ENCODE data around the gene ACAD8. TPM values are rescaled to one million over a fixed set of nuclear protein-coding genes. Genes with fewer than 3 reads are reported as not detected.
A peak's percentile ranks its signal among the peaks of the same experiment; 100 is the strongest.
"Not testable (repeated sequence)": the region's sequence is repeated elsewhere in the genome, so short reads cannot be mapped to it uniquely, and the experiment has no call there.

The ACAD8 gene
- total and polyA plus RNA-seq, 3 experiments from 2014 or later, result 20.9 to 28.2 (median 27.1) TPM

GRCh38 chr11:134276396-134277182, 23.2 kb downstream of the ACAD8 start:
- no peaks in the 10 kb centered on the region for H3K36me3 ChIP-seq (ENCODE audit: insufficient read depth, low read length)
- H3K27me3 Mint-ChIP-seq, result peaks cover 8 to 21% of the 10 kb centered on the region in 2 donors
- H3K9me3 ChIP-seq (ENCODE audit: low read length), result no peaks in the 10 kb centered on the region
- peak overlapping the region in 3 of 8 donors; percentile 81 to 95 (median 90) for H3K27ac Mint-ChIP-seq
- no peak overlapping the region for H3K27ac ChIP-seq (ENCODE audit: low read depth, low read length)
- H3K4me1 ChIP-seq (ENCODE audit: insufficient read depth, low read length), result peaks cover 31% of the 10 kb centered on the region
- no peak for DNase-seq
- peaks cover 31 to 48% (median 45%) of the 10 kb centered on the region in 3 donors for H3K4me1 Mint-ChIP-seq
- H3K9me3 Mint-ChIP-seq, result peaks cover 0 to 4% (median 0%) of the 10 kb centered on the region in 5 donors
- peak overlapping the region; percentile 83 for H3K4me3 ChIP-seq (ENCODE audit: low read length)
- ChIA-PET CTCF (interaction anchor here (0.9 to 5.5 kb wide), 15 partner anchors 9 to 349 kb away, joined by 3 to 58 read pairs (median 5); partner anchors contain the start of genes ACAD8, NCAPD3 and VPS26B), POLR2A (interaction anchor here (1.4 to 2.9 kb wide), 2 partner anchors 23 to 52 kb away, joined by 4 to 11 read pairs; partner anchors contain the start of genes ACAD8, NCAPD3, THYN1 and VPS26B)
- peaks cover 0 to 10% (median 0%) of the 10 kb centered on the region in 3 donors for H3K36me3 Mint-ChIP-seq
- H3K27me3 ChIP-seq (ENCODE audit: insufficient read depth, low read length, poor library complexity, severe bottlenecking), result no peaks in the 10 kb centered on the region
- H3K4me3 Mint-ChIP-seq, result peak overlapping the region; percentile 87 to 98 (median 94)

DNA sequence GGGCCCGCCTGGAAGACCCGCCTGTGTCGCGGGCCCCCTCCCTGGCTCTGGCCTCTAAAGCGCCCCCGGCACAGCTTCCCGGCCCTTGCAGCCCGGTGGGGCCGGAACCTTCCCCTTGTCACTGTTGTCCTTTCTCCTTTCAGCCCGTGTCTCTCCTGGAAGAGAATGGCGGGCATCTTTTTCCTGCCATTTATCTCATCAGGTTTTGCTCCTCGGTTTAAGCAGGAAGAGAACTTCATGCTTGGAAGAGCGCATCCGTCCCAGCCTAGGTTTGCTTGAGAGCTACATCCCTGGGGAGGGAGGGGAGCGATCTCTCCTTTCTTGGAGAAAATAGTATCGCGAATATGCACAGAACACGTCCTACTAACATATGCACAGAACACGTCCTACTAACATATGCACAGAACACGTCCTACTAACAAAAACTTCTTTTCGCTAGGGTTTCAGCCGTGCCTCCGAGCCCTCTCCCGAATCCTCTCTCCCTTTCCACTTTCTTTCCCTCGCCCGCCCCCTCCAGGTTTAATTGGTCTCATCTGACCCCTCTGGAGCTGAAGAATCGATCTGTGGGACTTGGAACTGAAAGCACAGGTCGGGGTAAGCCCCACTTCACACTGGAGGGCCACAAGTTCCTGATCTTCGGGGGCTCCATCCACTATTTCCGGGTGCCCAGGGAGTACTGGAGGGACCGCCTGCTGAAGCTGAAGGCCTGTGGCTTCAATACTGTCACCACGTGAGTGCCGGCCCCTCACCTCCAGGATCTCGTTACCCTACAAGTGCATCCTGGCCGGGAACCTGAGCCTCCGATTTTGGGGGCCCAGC, 24.0 kb downstream of the ACAD8 start:
- Mint-ChIP-seq H3K27me3 (peaks cover 8 to 19% of the 10 kb centered on the region in 2 donors), H3K27ac (peak overlapping the region in 2 of 8 donors; percentile 13 to 30), H3K9me3 (peaks cover 0 to 4% (median 0%) of the 10 kb centered on the region in 5 donors), H3K4me1 (peaks cover 28 to 42% (median 42%) of the 10 kb centered on the region in 3 donors), H3K36me3 (peaks cover 0 to 10% (median 0%) of the 10 kb centered on the region in 3 donors), H3K4me3 (peak overlapping the region; percentile 71 to 87 (median 85))
- no peaks in the 10 kb centered on the region for H3K27me3 ChIP-seq (ENCODE audit: insufficient read depth, low read length, poor library complexity, severe bottlenecking)
- no peaks in the 10 kb centered on the region for H3K36me3 ChIP-seq (ENCODE audit: insufficient read depth, low read length)
- ChIA-PET POLR2A (no interaction called here), CTCF (interaction anchor here (1.0 to 5.5 kb wide), 5 partner anchors 11 to 70 kb away, joined by 3 to 58 read pairs (median 3); no protein-coding TSS in a partner anchor)
- H3K9me3 ChIP-seq (ENCODE audit: low read length), result no peaks in the 10 kb centered on the region
- no peak overlapping the region for H3K4me3 ChIP-seq (ENCODE audit: low read length)
- H3K4me1 ChIP-seq (ENCODE audit: insufficient read depth, low read length), result peaks cover 31% of the 10 kb centered on the region
- H3K27ac ChIP-seq (ENCODE audit: low read depth, low read length), result no peak overlapping the region
- DNase-seq, result no peak

GRCh38 chr11:134278356-134278755, 25.0 kb downstream of the ACAD8 start:
- Histone ChIP-seq H3K4me3 (ENCODE audit: low read length) (no peak overlapping the region), H3K27ac (ENCODE audit: low read depth, low read length) (no peak overlapping the region), H3K9me3 (ENCODE audit: low read length) (no peaks in the 10 kb centered on the region), H3K4me1 (ENCODE audit: insufficient read depth, low read length) (peaks cover 26% of the 10 kb centered on the region), H3K27me3 (ENCODE audit: insufficient read depth, low read length, poor library complexity, severe bottlenecking) (no peaks in the 10 kb centered on the region), H3K36me3 (ENCODE audit: insufficient read depth, low read length) (no peaks in the 10 kb centered on the region)
- CTCF ChIA-PET, result interaction anchor here (1.0 to 5.5 kb wide), 4 partner anchors 9 to 55 kb away, joined by 3 to 58 read pairs (median 8); no protein-coding TSS in a partner anchor
- Mint-ChIP-seq H3K4me1 (peaks cover 25 to 33% (median 33%) of the 10 kb centered on the region in 3 donors), H3K27me3 (peaks cover 8 to 18% of the 10 kb centered on the region in 2 donors), H3K27ac (no peak overlapping the region), H3K36me3 (peaks cover 0 to 10% (median 0%) of the 10 kb centered on the region in 3 donors), H3K4me3 (peak overlapping the region in 2 of 7 donors; percentile 36 to 48), H3K9me3 (peaks cover 0 to 4% (median 0%) of the 10 kb centered on the region in 5 donors)
- DNase-seq, result no peak
- POLR2A ChIA-PET, result no interaction called here

GRCh38 chr11:134281635-134282034, 28.3 kb downstream of the ACAD8 start:
- H3K27ac Mint-ChIP-seq; CTCF ChIA-PET; H3K4me1 ChIP-seq (ENCODE audit: insufficient read depth, low read length); H3K4me1 Mint-ChIP-seq; H3K36me3 ChIP-seq (ENCODE audit: insufficient read depth, low read length); H3K9me3 Mint-ChIP-seq; H3K36me3 Mint-ChIP-seq; H3K27ac ChIP-seq (ENCODE audit: low read depth, low read length); H3K4me3 Mint-ChIP-seq; H3K4me3 ChIP-seq (ENCODE audit: low read length); DNase-seq; H3K27me3 ChIP-seq (ENCODE audit: insufficient read depth, low read length, poor library complexity, severe bottlenecking); H3K9me3 ChIP-seq (ENCODE audit: low read length): not testable (repeated sequence)
- H3K27me3 Mint-ChIP-seq, result peaks cover 4 to 15% of the 10 kb centered on the region in 2 donors
- POLR2A ChIA-PET, result interaction anchor here (0.7 kb wide), 1 partner anchor 39 kb away, joined by 4 read pairs; no protein-coding TSS in a partner anchor

DNA sequence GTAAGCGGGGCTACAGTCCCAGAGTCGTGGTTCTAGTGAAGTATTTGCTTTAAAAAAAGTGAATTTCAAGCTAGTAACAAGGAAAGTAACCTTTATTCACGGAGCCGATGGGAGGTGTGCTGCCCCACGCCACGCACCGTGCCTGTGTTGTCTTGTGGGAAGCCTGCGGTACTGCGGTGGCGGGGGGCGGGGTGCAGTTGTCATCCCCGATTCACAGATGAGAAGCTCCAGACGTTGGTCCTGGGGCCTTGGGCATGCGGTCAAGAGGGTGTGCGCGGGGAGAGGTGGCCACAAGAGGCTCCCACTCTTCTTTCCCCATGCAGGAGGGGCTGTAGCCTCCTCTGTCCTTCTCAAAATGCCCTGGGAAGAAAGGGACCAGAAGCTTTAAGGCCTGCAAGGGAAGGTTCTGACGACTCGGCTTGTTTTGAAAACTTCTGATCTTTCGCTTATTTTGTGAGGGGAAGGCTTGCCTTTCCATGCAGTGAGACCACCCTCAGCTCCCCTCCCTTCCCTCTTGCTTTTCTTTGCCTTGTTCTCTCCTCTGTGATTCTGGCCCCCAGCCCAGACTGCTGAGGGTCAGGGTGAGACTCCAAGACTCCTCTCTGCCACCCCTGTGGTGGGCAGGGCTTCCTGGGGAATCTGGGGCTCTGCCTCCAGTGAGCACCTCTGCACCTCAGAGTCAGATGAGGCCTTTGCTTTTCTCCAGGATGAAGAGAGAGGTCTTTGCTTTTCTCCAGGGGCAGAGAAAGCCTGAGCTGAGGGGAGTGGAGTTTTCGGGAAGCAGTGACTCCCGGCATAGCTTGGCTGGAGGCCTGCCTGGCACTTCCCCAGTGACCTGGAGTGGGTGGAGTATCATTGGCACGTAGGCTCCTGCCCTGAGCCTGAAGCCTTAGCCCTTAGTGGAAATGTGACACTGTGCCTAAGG, 29.0 kb downstream of the ACAD8 start:
- H3K27ac Mint-ChIP-seq, result no peak overlapping the region
- POLR2A ChIA-PET, result interaction anchor here (0.7 kb wide), 1 partner anchor 38 kb away, joined by 4 read pairs; no protein-coding TSS in a partner anchor
- Histone ChIP-seq H3K27ac (ENCODE audit: low read depth, low read length) (no peak overlapping the region), H3K4me1 (ENCODE audit: insufficient read depth, low read length) (no peaks in the 10 kb centered on the region), H3K36me3 (ENCODE audit: insufficient read depth, low read length) (no peaks in the 10 kb centered on the region), H3K27me3 (ENCODE audit: insufficient read depth, low read length, poor library complexity, severe bottlenecking) (no peaks in the 10 kb centered on the region), H3K9me3 (ENCODE audit: low read length) (no peaks in the 10 kb centered on the region), H3K4me3 (ENCODE audit: low read length) (no peak overlapping the region)
- H3K27me3 Mint-ChIP-seq, result peaks cover 4 to 12% of the 10 kb centered on the region in 2 donors
- H3K4me1 Mint-ChIP-seq, result peaks cover 0 to under 1% (median under 1%) of the 10 kb centered on the region in 3 donors
- no peak overlapping the region for H3K4me3 Mint-ChIP-seq
- H3K9me3 Mint-ChIP-seq, result peaks cover 0 to 4% (median 0%) of the 10 kb centered on the region in 5 donors
- CTCF ChIA-PET, result no interaction called here
- H3K36me3 Mint-ChIP-seq, result no peaks in the 10 kb centered on the region
- no peak for DNase-seq

GRCh38 chr11:134283461-134284230, 30.3 kb downstream of the ACAD8 start:
- no peaks in the 10 kb centered on the region for H3K36me3 ChIP-seq (ENCODE audit: insufficient read depth, low read length)
- H3K27ac ChIP-seq (ENCODE audit: low read depth, low read length), result no peak overlapping the region
- ChIA-PET POLR2A (no interaction called here), CTCF (no interaction called here)
- Mint-ChIP-seq H3K36me3 (no peaks in the 10 kb centered on the region), H3K9me3 (peaks cover 0 to 1% (median 0%) of the 10 kb centered on the region in 5 donors), H3K4me1 (no peaks in the 10 kb centered on the region), H3K27me3 (peaks cover 2 to 11% of the 10 kb centered on the region in 2 donors), H3K27ac (no peak overlapping the region), H3K4me3 (no peak overlapping the region)
- no peak for DNase-seq
- no peaks in the 10 kb centered on the region for H3K27me3 ChIP-seq (ENCODE audit: insufficient read depth, low read length, poor library complexity, severe bottlenecking)
- no peaks in the 10 kb centered on the region for H3K9me3 ChIP-seq (ENCODE audit: low read length)
- H3K4me3 ChIP-seq (ENCODE audit: low read length), result no peak overlapping the region
- H3K4me1 ChIP-seq (ENCODE audit: insufficient read depth, low read length), result no peaks in the 10 kb centered on the region

DNA sequence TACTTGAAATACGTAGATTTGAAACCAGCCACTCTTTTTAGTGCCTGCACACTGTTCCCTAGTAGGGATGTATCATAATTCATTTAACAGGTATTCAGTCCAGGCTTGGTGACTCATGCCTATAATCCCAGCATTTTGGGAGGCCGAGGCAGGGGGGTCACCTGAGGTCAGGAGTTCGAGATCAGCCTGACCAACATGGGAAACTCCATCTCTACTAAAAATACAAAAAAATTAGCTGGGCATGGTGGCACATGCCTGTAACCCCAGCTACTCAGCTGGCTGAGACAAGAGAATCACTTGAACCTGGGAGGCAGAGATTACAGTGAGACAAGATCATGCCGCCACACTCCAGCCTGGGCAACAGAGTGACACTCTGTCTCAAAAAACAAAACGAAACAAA, 31.0 kb downstream of the ACAD8 start:
- POLR2A ChIA-PET, result not testable (repeated sequence)

More for the DNA sequence above, 31.0 kb downstream of the ACAD8 start:
- H3K36me3 Mint-ChIP-seq; CTCF ChIA-PET; H3K4me1 Mint-ChIP-seq; H3K27ac Mint-ChIP-seq; H3K4me3 Mint-ChIP-seq; DNase-seq; H3K9me3 Mint-ChIP-seq; H3K4me3 ChIP-seq (ENCODE audit: low read length); H3K36me3 ChIP-seq (ENCODE audit: insufficient read depth, low read length); H3K4me1 ChIP-seq (ENCODE audit: insufficient read depth, low read length); H3K27me3 ChIP-seq (ENCODE audit: insufficient read depth, low read length, poor library complexity, severe bottlenecking); H3K9me3 ChIP-seq (ENCODE audit: low read length); H3K27ac ChIP-seq (ENCODE audit: low read depth, low read length): not testable (repeated sequence)
- H3K27me3 Mint-ChIP-seq, result peaks cover 0 to 11% of the 10 kb centered on the region in 2 donors

All from CD8-positive, alpha-beta memory T cell (primary cell).